ENCODE results near the gene TTC27. TPM values are rescaled to one million over a fixed set of nuclear protein-coding genes. Genes with fewer than 3 reads are reported as not detected.

Gene TTC27
- polyA plus RNA-seq, 3 donors = 4.0 to 4.8 (median 4.4) TPM

GRCh38 chr2:32668254-32668653 is 40.4 kb downstream of the TTC27 start:
- Mint-ChIP-seq H3K27me3 (ENCODE audit: low read depth in 3 of 3) (peaks cover 0 to 3% (median 2%) of the 10 kb centered on the region in 3 donors), H3K4me1 (no peaks in the 10 kb centered on the region), H3K9me3 (peaks cover 0 to 2% (median 0%) of the 10 kb centered on the region in 7 donors), H3K4me3 (no peak overlapping the region), H3K36me3 (peaks cover 38 to 67% of the 10 kb centered on the region in 2 donors), H3K27ac (no peak overlapping the region)
- no peaks in the 10 kb centered on the region for H3K4me1 ChIP-seq (ENCODE audit: control insufficient read depth in 1 of 2, insufficient read depth in 2 of 2, low read length in 2 of 2)
- H3K27me3 ChIP-seq (ENCODE audit: control insufficient read depth in 2 of 2, insufficient read depth in 2 of 2, low read length in 2 of 2) = no peaks in the 10 kb centered on the region
- intact Hi-C loops (cut with micrococcal nuclease) = no loop called here
- no peaks in the 10 kb centered on the region for H4K20me1 ChIP-seq (ENCODE audit: insufficient read depth, low read length)
- no peaks in the 10 kb centered on the region for H3K79me2 ChIP-seq (ENCODE audit: insufficient read depth, low read length)
- no peak overlapping the region for H3K9ac ChIP-seq (ENCODE audit: insufficient read depth, low read length, poor library complexity, severe bottlenecking)
- no peak overlapping the region for H3K27ac ChIP-seq (ENCODE audit: low read depth in 1 of 2, low read length in 2 of 2)
- WGBS (ENCODE audit: insufficient coverage) = no CpG with 5 or more reads among the region's 1 CpG
- H3K4me2 ChIP-seq (replicated peaks; ENCODE audit: extremely low read depth, low read length, poor library complexity, severe bottlenecking) = no peak overlapping the region
- DNase-seq = no peak
- H3K4me3 ChIP-seq (replicated peaks in 1 of 3; ENCODE audit: low read depth in 2 of 3, low read length in 3 of 3) = no peak overlapping the region
- TF ChIP-seq CTCF (IDR thresholded peaks at IDR 0.05) = no peak
- peaks cover 6 to 20% of the 10 kb centered on the region in 2 donors for H3K36me3 ChIP-seq (replicated peaks in 1 of 2; ENCODE audit: control insufficient read depth in 1 of 2, insufficient read depth in 2 of 2, low read length in 2 of 2)
- no peak overlapping the region for H2AFZ ChIP-seq (ENCODE audit: insufficient read depth, low read depth, low read length, poor library complexity, severe bottlenecking)
- no peaks in the 10 kb centered on the region for H3K9me3 ChIP-seq (replicated peaks in 1 of 2; ENCODE audit: control insufficient read depth in 1 of 2, insufficient read depth in 1 of 2, low read length in 2 of 2)

GRCh38 chr2:32671885-32672533 is 44.2 kb downstream of the TTC27 start:
- no peak for DNase-seq
- no peaks in the 10 kb centered on the region for H3K4me1 Mint-ChIP-seq
- no peak overlapping the region for H3K4me3 ChIP-seq (replicated peaks in 1 of 3; ENCODE audit: low read depth in 2 of 3, low read length in 3 of 3)
- no peak for TF ChIP-seq CTCF (IDR thresholded peaks at IDR 0.05)
- H3K36me3 ChIP-seq (replicated peaks in 1 of 2; ENCODE audit: control insufficient read depth in 1 of 2, insufficient read depth in 2 of 2, low read length in 2 of 2) = peaks cover 9 to 37% of the 10 kb centered on the region in 2 donors
- H4K20me1 ChIP-seq (ENCODE audit: insufficient read depth, low read length) = no peaks in the 10 kb centered on the region
- H3K27me3 ChIP-seq (ENCODE audit: control insufficient read depth in 2 of 2, insufficient read depth in 2 of 2, low read length in 2 of 2) = no peaks in the 10 kb centered on the region
- peaks cover 0 to 3% (median 2%) of the 10 kb centered on the region in 3 donors for H3K27me3 Mint-ChIP-seq (ENCODE audit: low read depth in 3 of 3)
- intact Hi-C loops (cut with micrococcal nuclease) = no loop called here
- no peak overlapping the region for H3K27ac ChIP-seq (ENCODE audit: low read depth in 1 of 2, low read length in 2 of 2)
- H3K9me3 ChIP-seq (replicated peaks in 1 of 2; ENCODE audit: control insufficient read depth in 1 of 2, insufficient read depth in 1 of 2, low read length in 2 of 2) = no peaks in the 10 kb centered on the region
- H3K79me2 ChIP-seq (ENCODE audit: insufficient read depth, low read length) = no peaks in the 10 kb centered on the region
- peaks cover 36 to 67% of the 10 kb centered on the region in 2 donors for H3K36me3 Mint-ChIP-seq
- no peak overlapping the region for H3K9ac ChIP-seq (ENCODE audit: insufficient read depth, low read length, poor library complexity, severe bottlenecking)
- peaks cover 0 to 2% (median 0%) of the 10 kb centered on the region in 7 donors for H3K9me3 Mint-ChIP-seq
- H3K4me3 Mint-ChIP-seq = no peak overlapping the region
- H2AFZ ChIP-seq (ENCODE audit: insufficient read depth, low read depth, low read length, poor library complexity, severe bottlenecking) = no peak overlapping the region
- WGBS (ENCODE audit: insufficient coverage) = 100% methylated on average over 1 of the region's 2 CpGs
- no peak overlapping the region for H3K27ac Mint-ChIP-seq
- H3K4me2 ChIP-seq (replicated peaks; ENCODE audit: extremely low read depth, low read length, poor library complexity, severe bottlenecking) = no peak overlapping the region
- H3K4me1 ChIP-seq (ENCODE audit: control insufficient read depth in 1 of 2, insufficient read depth in 2 of 2, low read length in 2 of 2) = no peaks in the 10 kb centered on the region
